Measurements from ENCODE around the gene MLN. TPM values are rescaled to one million over a fixed set of nuclear protein-coding genes. Genes with fewer than 3 reads are reported as not detected.

Gene MLN
- polyA plus RNA-seq, 1 donor from 2014 or later, result not detected

GRCh38 chr6:33764036-33764435, 39.8 kb downstream of the MLN start:
- TF ChIP-seq SMC3 (conservative IDR thresholded peaks at IDR 0.05; ENCODE audit: poor library complexity), result no peak
- TF ChIP-seq EP300 (conservative IDR thresholded peaks at IDR 0.05; ENCODE audit: poor library complexity, severe bottlenecking), result no peak
- TF ChIP-seq MXI1 (conservative IDR thresholded peaks at IDR 0.05; ENCODE audit: poor library complexity, severe bottlenecking), result no peak
- no peak for TF ChIP-seq EZH2 (IDR thresholded peaks at IDR 0.05; ENCODE audit: borderline replicate concordance, insufficient read depth, low read length, poor library complexity, severe bottlenecking)
- no peak for TF ChIP-seq CTCF (IDR thresholded peaks at IDR 0.05; ENCODE audit: poor library complexity, severe bottlenecking)
- no peak for TF ChIP-seq REST (IDR thresholded peaks at IDR 0.05; ENCODE audit: borderline replicate concordance)
- TF ChIP-seq POLR2AphosphoS5 (IDR thresholded peaks at IDR 0.05), result no peak
- TF ChIP-seq RAD21 (conservative IDR thresholded peaks at IDR 0.05), result no peak
- TF ChIP-seq TAF1 (IDR thresholded peaks at IDR 0.05; ENCODE audit: low read depth), result no peak
- Histone ChIP-seq H3K9me2 (ENCODE audit: insufficient read depth, low read length) (no peaks in the 10 kb centered on the region), H3K4me2 (ENCODE audit: low read length) (no peak overlapping the region), H3K79me2 (replicated peaks; ENCODE audit: insufficient read depth, low read length) (no peaks in the 10 kb centered on the region), H3K4me3 (ENCODE audit: low read length) (no peak overlapping the region), H3K36me3 (ENCODE audit: insufficient read depth, low read length) (no peaks in the 10 kb centered on the region), H4K20me1 (ENCODE audit: insufficient read depth) (no peaks in the 10 kb centered on the region), H3K27me3 (ENCODE audit: insufficient read depth, low read depth, low read length) (no peaks in the 10 kb centered on the region), H3K27ac (ENCODE audit: low read length) (no peak overlapping the region), H3K9me3 (ENCODE audit: low read length) (no peaks in the 10 kb centered on the region), H2AFZ (ENCODE audit: low read depth, low read length) (no peak overlapping the region), H3K9ac (ENCODE audit: low read length) (no peak overlapping the region), H3F3A (ENCODE audit: insufficient read depth, low read length, poor library complexity, severe bottlenecking) (no peaks in the 10 kb centered on the region)

GRCh38 chr6:33763483-33763882, 40.3 kb downstream of the MLN start:
- no peaks in the 10 kb centered on the region for H3K79me2 ChIP-seq (replicated peaks; ENCODE audit: insufficient read depth, low read length)
- no peak overlapping the region for H2AFZ ChIP-seq (ENCODE audit: low read depth, low read length)
- H3K36me3 ChIP-seq (ENCODE audit: insufficient read depth, low read length), result no peaks in the 10 kb centered on the region
- no peaks in the 10 kb centered on the region for H3K9me2 ChIP-seq (ENCODE audit: insufficient read depth, low read length)
- no peaks in the 10 kb centered on the region for H3F3A ChIP-seq (ENCODE audit: insufficient read depth, low read length, poor library complexity, severe bottlenecking)
- no peaks in the 10 kb centered on the region for H3K27me3 ChIP-seq (ENCODE audit: insufficient read depth, low read depth, low read length)
- no peaks in the 10 kb centered on the region for H4K20me1 ChIP-seq (ENCODE audit: insufficient read depth)
- H3K4me3 ChIP-seq (ENCODE audit: low read length), result no peak overlapping the region
- H3K4me2 ChIP-seq (ENCODE audit: low read length), result no peak overlapping the region
- TF ChIP-seq POLR2AphosphoS5 (IDR thresholded peaks at IDR 0.05) (no peak), MXI1 (conservative IDR thresholded peaks at IDR 0.05; ENCODE audit: poor library complexity, severe bottlenecking) (no peak), CTCF (IDR thresholded peaks at IDR 0.05; ENCODE audit: poor library complexity, severe bottlenecking) (no peak)
- no peak overlapping the region for H3K9ac ChIP-seq (ENCODE audit: low read length)
- H3K27ac ChIP-seq (ENCODE audit: low read length), result no peak overlapping the region
- no peaks in the 10 kb centered on the region for H3K9me3 ChIP-seq (ENCODE audit: low read length)

All from neural cell (in vitro differentiated cells).